AG04449 (cell line): Measurements from ENCODE around the gene OCA2.

Source experiments
- CTCF ChIA-PET: fragments of 350-600 bp; formaldehyde crosslinking; extraction: SDS; loops from one replicate; lab custom pipeline; 2021; ENCODE audit warnings: antibody characterized with exemption; lab: Yijun Ruan, JAX
- POLR2A ChIA-PET: fragments of 400-600, 350-600 bp; formaldehyde crosslinking; extraction: SDS; loops from one replicate; lab custom pipeline; 2020; ENCODE audit warnings: antibody characterized with exemption, inconsistent platforms; lab: Yijun Ruan, JAX
- DNase-seq: peaks from one replicate; pipeline ENCODE4 v3.0.0-alpha.2; 2010; ENCODE audit warnings: low read depth, low spot score
- H3K4me3 ChIP-seq: 2 replicates; pipeline ENCODE4 v1.5.1; 2011; ENCODE audit warnings: low read depth, mild to moderate bottlenecking, control low read depth, low read length
- CTCF ChIP-seq: IDR thresholded peaks from one replicate; pipeline ENCODE4 v1.5.1; 2011; ENCODE audit warnings: mild to moderate bottlenecking, moderate library complexity, low read length, control low read depth, inconsistent platforms; ENCODE audit not compliant: insufficient read depth; ENCODE audit errors: missing control alignments

Gene OCA2

DNA sequence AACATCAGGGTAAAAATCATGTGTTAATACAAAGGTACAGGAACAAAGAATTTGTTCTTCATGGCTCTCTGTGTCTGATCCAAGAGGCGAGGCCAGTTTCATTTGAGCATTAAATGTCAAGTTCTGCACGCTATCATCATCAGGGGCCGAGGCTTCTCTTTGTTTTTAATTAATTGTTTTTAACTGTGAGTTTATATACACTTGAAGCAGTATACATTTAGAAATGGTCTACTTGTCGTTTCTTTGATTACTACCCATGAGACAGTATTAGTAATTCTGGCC is 21.2 kb upstream of the OCA2 start:
- no peak for TF ChIP-seq CTCF
- no peak overlapping the region for H3K4me3 ChIP-seq
- ChIA-PET POLR2A (no interaction called here), CTCF (interaction anchor here (1.3 kb wide), 1 partner anchor 30 kb away, joined by 4 read pairs; no protein-coding TSS in a partner anchor)
- no peak for DNase-seq

DNA sequence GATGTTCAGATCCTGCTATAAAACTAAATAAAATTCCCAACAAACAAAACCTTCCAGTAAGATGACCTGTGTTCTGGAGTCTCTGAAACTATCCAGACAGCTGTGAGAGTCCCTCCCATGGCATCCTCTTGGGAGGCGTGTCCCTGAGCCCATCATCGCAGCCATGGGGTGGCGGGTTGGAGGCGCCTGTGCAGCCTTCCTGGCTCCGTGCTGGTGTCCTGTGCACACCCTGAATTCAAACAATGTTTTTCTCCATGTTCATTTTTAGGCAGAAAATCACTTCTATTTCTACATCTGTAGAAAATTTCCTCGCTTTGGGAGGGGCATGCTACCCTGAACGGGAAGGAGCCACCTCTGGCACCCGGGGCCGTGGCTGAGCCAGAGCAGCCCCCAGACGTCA is 19.4 kb upstream of the OCA2 start:
- no peak for DNase-seq
- TF ChIP-seq CTCF, result no peak
- POLR2A ChIA-PET, result no interaction called here
- CTCF ChIA-PET, result interaction anchor here (0.9 to 5.5 kb wide), 2 partner anchors 7 to 1229 kb away, joined by 4 to 89 read pairs; no protein-coding TSS in a partner anchor
- no peak overlapping the region for H3K4me3 ChIP-seq

DNA sequence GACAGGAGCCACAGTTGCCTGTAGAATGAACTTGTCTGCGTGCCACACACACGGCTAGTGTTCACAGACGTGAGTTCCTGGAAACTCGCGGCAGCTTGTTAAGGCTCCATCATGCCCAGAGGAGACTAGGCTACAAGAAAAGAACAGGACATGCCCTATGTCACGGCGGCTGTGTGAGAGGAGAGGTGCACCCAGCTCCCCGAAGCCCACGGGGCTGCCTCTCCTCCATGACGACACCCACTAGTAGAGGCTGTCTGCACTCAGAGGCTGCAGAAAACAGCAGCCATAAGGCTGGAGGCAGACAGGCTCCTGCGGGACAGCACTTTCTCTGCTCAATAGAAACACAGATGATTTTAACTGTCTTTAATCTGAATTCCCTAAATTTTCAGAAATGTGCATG is 19.0 kb upstream of the OCA2 start:
- ChIA-PET POLR2A (no interaction called here), CTCF (interaction anchor here (0.7 to 5.5 kb wide), 4 partner anchors 7 to 1229 kb away, joined by 3 to 89 read pairs (median 4); no protein-coding TSS in a partner anchor)
- no peak for DNase-seq
- no peak for TF ChIP-seq CTCF
- H3K4me3 ChIP-seq, result no peak overlapping the region

GRCh38 chr15:28117432-28117990 is 18.4 kb upstream of the OCA2 start:
- POLR2A ChIA-PET, result no interaction called here
- CTCF ChIA-PET, result interaction anchor here (0.7 to 5.5 kb wide), 4 partner anchors 8 to 1228 kb away, joined by 3 to 89 read pairs (median 4); no protein-coding TSS in a partner anchor
- no peak for DNase-seq
- TF ChIP-seq CTCF, result no peak
- H3K4me3 ChIP-seq, result no peak overlapping the region

DNA sequence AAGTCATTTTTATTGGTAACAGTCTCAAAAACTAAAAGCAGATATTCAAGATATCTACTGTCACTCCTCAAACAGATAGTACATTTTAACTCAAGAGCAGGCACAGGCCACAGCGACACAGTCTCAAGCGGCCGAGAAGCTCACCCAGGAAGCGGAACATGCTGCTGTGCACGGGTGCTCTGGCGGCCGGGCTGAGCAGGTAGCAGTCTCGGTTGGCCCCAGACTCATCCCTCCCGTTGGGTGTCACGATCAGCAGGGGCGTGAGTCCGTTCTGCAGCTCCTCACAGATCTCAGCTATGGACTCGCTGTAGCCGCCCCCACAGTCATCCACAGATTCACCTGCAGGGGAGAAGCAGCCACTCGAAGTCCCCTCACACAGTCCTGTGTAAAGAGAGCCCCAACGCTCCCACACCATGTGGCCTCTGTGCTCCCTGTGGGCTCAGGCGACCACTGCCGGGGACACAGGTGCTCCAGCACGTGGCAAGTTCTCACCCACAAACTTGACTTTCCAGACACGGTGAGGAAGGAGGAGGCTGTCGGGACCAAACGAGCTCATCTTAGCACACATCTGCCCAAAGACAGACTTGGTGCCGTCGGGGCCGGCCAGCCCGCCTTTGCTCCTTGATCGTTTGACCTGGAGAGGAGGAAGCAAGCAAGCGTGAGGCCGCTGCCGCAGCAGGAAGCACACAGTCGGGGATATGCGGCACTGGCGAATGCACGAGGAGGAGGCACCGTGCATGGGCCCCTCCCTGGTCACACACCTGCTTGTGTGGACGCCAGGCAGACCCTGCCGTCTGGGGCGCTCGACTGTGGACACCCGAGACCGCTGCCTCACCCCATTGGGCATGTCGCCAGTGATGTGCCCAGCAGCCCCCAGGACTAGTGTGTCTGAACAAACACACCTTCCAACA is 17.7 kb upstream of the OCA2 start:
- no peak overlapping the region for H3K4me3 ChIP-seq
- CTCF ChIA-PET, result interaction anchor here (1.3 to 5.5 kb wide), 2 partner anchors 9 to 18 kb away, joined by 4 to 89 read pairs; no protein-coding TSS in a partner anchor
- DNase-seq, result no peak
- TF ChIP-seq CTCF, result no peak
- POLR2A ChIA-PET, result no interaction called here

DNA sequence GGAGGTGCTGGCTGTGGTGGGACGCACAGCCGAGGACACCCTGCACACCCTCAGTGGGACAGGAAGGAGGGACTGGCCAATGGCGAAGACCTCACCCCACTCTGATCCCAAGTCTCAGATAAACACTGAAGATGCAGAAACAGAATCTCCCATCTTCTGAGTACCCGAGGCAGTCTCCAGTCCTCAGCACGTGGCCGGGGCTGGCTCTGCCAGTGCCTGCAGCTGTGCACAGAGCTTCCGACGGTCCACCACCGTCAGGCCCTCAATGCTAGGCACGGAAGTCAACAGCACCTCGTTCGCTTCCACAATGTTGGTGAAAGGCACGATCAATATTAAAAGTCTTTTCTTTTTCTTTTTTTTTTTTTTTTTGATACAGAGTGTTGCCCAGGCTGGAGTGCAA is 16.8 kb upstream of the OCA2 start:
- ChIA-PET CTCF (interaction anchor here (5.5 kb wide), 1 partner anchor 9 kb away, joined by 89 read pairs; no protein-coding TSS in a partner anchor), POLR2A (no interaction called here)
- no peak overlapping the region for H3K4me3 ChIP-seq
- TF ChIP-seq CTCF, result no peak
- no peak for DNase-seq
